Mesothelial cell of epicardium (in vitro differentiated cells): ENCODE measurements around the gene CACNA1E. TPM values are rescaled to one million over a fixed set of nuclear protein-coding genes. Genes with fewer than 3 reads are reported as not detected.

Source experiments
- DNase-seq, 2 experiments: peaks; one replicate each; pipeline ENCODE4 v3.0.0; 2021; ENCODE audit warnings: low spot score in 2 of 2; ENCODE audit not compliant: unreplicated experiment in 2 of 2
- H3K27ac Mint-ChIP-seq: 2 replicates; pipeline ENCODE4 v1.8.0; 2021; ENCODE audit warnings: mixed read lengths
- H3K27me3 Mint-ChIP-seq: 2 replicates; pipeline ENCODE4 v1.8.0; 2021; ENCODE audit warnings: low read depth, mixed read lengths
- H3K36me3 Mint-ChIP-seq: 2 replicates; pipeline ENCODE4 v1.8.0; 2021; ENCODE audit warnings: mixed read lengths
- H3K4me1 Mint-ChIP-seq: 2 replicates; pipeline ENCODE4 v1.8.0; 2021; ENCODE audit warnings: mixed read lengths
- H3K4me3 Mint-ChIP-seq: 2 replicates; pipeline ENCODE4 v1.8.0; 2021; ENCODE audit warnings: mild to moderate bottlenecking, moderate library complexity, mixed read lengths
- H3K9me3 Mint-ChIP-seq: 2 replicates; pipeline ENCODE4 v1.8.0; 2021; ENCODE audit warnings: mixed read lengths
- total RNA-seq: library from RNA; stranded (reverse); gene quantifications from 3 replicates; pipeline ENCODE4 v1.2.1, GENCODE V29; 2021
- TF ChIP-seq, protein P1 (sequence below): fragments of 200-600 bp; sonication (generic); IDR thresholded peaks from one replicate; pipeline ENCODE4 v1.5.0; 2021; ENCODE audit warnings: antibody characterized with exemption; ENCODE audit not compliant: unreplicated experiment

The CACNA1E gene
- total RNA-seq, 1 donor from 2014 or later, result 0.60 TPM

DNA sequence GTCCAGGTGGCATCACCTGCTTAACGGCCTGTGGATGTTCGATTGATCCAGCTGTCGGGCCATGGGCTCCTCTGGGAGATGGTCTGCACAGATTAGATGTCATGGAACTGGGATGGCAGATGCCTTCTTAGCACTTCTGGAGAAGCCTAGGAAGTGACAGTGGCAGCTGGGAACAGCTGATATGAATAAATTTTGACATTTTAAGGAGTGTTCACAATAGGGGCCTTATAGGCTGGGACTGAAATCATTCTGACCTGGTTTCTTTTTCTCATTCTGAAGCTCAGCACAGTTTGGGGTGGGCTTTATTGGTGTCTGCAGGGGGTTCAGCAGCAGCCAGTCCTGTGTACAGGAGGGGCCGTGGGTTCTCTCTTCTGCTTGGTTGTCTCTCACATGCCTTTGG is 175.3 kb downstream of the CACNA1E start:
- peaks cover 9% of the 10 kb centered on the region for H3K9me3 Mint-ChIP-seq
- TF ChIP-seq, protein P1, sequence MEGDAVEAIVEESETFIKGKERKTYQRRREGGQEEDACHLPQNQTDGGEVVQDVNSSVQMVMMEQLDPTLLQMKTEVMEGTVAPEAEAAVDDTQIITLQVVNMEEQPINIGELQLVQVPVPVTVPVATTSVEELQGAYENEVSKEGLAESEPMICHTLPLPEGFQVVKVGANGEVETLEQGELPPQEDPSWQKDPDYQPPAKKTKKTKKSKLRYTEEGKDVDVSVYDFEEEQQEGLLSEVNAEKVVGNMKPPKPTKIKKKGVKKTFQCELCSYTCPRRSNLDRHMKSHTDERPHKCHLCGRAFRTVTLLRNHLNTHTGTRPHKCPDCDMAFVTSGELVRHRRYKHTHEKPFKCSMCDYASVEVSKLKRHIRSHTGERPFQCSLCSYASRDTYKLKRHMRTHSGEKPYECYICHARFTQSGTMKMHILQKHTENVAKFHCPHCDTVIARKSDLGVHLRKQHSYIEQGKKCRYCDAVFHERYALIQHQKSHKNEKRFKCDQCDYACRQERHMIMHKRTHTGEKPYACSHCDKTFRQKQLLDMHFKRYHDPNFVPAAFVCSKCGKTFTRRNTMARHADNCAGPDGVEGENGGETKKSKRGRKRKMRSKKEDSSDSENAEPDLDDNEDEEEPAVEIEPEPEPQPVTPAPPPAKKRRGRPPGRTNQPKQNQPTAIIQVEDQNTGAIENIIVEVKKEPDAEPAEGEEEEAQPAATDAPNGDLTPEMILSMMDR, result no peak
- H3K36me3 Mint-ChIP-seq, result no peaks in the 10 kb centered on the region
- peaks cover 13% of the 10 kb centered on the region for H3K27me3 Mint-ChIP-seq
- H3K4me1 Mint-ChIP-seq, result no peaks in the 10 kb centered on the region
- DNase-seq, result no peak
- H3K27ac Mint-ChIP-seq, result no peak overlapping the region
- no peak overlapping the region for H3K4me3 Mint-ChIP-seq

DNA sequence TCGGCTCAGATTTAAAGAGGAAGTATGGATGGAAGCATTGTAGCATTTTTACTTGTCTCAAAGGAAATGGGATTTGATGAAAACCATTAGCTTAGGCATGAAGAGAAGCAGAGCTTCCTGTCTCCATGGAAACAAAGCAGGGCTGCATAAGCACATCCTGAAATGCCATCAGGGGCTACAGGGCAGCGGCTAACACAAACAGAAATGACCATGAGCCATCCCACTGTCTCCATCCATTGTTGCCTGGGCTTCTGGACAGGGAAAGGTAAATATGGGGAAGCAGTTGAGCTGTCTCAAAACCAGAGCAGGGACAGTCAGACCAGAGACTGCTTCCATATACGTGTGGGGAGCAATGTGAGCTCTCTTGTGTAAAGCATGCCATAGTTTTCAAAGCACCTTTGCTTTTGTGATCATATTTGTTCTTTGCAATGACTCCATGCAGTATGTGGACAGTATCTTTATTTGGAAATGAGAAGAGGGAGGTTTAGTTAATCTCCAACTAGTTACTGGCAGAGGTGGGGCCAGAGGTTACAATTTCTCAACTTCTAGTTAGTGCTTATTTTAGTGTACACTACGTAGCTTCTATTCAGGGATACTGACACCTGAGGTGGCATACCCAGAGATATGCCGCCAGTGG is 176.1 kb downstream of the CACNA1E start:
- TF ChIP-seq, protein P1, result no peak
- Mint-ChIP-seq H3K27ac (no peak overlapping the region), H3K36me3 (no peaks in the 10 kb centered on the region), H3K4me3 (no peak overlapping the region), H3K27me3 (peaks cover 15% of the 10 kb centered on the region), H3K4me1 (no peaks in the 10 kb centered on the region), H3K9me3 (peaks cover 5% of the 10 kb centered on the region)
- no peak for DNase-seq

DNA sequence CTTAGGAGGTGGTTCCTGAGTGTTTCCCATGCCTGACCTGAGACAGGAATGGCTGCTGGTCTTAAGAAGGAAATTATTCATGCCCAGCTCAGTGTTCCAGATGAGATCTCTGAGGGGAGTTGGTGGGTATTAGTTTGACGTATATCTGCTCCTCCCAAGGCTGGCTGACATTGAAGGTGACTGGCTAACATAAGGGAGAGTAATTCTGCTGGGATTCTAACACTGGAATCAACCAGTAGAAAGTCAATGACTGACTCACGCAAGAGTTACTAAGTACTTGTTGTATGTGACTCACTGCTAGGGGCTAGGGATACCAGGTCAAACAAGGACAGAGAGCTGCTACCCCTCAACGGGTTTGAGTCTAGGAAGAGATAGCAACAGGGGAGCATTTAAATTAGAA is 177.3 kb downstream of the CACNA1E start:
- Mint-ChIP-seq H3K36me3 (no peaks in the 10 kb centered on the region), H3K4me1 (no peaks in the 10 kb centered on the region), H3K4me3 (no peak overlapping the region), H3K27ac (no peak overlapping the region), H3K27me3 (peaks cover 18% of the 10 kb centered on the region), H3K9me3 (peaks cover under 1% of the 10 kb centered on the region)
- no peak for DNase-seq
- TF ChIP-seq, protein P1, result no peak

- H3K9me3 Mint-ChIP-seq, result no peaks in the 10 kb centered on the region
- H3K4me1 Mint-ChIP-seq, result no peaks in the 10 kb centered on the region
- H3K27me3 Mint-ChIP-seq, result peaks cover 20% of the 10 kb centered on the region
- TF ChIP-seq, protein P1, result no peak
- no peak overlapping the region for H3K27ac Mint-ChIP-seq
- H3K36me3 Mint-ChIP-seq, result no peaks in the 10 kb centered on the region
- H3K4me3 Mint-ChIP-seq, result no peak overlapping the region
- no peak for DNase-seq
Observed at GRCh38 chr1:181661569-181661968, 178.3 kb downstream of the CACNA1E start.

DNA sequence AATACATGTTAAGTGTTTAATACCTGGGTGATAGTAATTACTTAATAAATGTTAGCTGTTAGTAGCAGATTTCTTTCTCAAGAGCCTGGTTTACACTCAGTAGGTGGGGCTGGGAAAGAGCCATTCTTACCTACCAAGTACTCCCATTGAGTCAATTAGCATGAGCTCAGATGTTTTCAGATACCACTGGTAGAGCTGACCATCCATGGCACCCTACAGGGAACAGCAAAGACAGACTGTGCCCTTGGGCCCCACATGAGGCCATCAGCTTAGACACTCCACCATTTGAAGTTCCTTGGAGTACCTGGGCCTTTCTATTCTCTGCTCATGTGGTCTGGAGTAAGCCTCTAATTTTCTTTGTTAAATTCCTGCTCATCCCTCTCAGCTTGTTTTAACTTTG is 179.3 kb downstream of the CACNA1E start:
- Mint-ChIP-seq H3K27me3 (peaks cover 21% of the 10 kb centered on the region), H3K4me3 (no peak overlapping the region), H3K27ac (no peak overlapping the region), H3K36me3 (no peaks in the 10 kb centered on the region), H3K4me1 (no peaks in the 10 kb centered on the region), H3K9me3 (no peaks in the 10 kb centered on the region)
- DNase-seq, result no peak
- TF ChIP-seq, protein P1, result no peak

DNA sequence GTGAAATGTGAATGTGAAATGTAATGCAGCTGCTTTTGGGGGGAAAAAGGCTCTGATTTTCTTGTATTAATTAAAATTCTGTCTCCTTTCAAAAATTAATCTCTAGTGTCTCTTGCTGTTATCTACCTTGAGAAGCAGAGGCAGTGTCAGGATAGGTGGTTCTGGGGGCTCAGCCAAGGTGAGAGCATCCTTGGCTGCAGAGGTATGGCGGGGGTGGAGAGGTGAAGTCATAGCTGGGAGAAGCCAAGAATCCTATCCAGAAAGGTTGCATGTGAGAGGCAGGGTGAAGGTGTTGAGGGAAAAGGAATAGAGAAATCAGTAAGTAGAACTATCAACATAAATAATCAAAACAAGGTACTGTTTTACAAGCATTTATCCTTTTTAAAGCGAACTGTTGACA is 181.2 kb downstream of the CACNA1E start:
- Mint-ChIP-seq H3K9me3 (no peaks in the 10 kb centered on the region), H3K27me3 (peaks cover 23% of the 10 kb centered on the region), H3K27ac (no peak overlapping the region), H3K36me3 (no peaks in the 10 kb centered on the region), H3K4me1 (no peaks in the 10 kb centered on the region), H3K4me3 (no peak overlapping the region)
- DNase-seq, result no peak
- TF ChIP-seq, protein P1, result no peak
